ENCODE results near the gene DGLUCY.

DNA sequence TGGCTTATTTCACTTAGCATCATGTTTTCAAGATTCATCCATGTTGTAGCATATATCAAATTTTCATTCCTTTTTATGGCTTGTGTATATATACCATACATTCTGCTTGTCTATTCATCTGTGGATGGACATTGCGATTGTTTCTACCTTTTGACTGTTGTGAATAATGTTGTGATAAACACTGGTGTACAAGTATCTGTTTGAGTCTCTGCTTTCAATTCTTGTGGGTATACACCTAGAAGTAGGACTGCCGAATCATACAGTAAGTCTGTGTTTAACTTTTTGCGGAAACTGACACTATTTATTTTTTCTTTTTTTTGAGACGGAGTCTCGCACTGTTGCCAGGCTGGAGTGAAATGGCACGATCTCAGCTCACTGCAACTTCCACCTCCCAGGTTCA lies 33.8 kb upstream of the DGLUCY start:
- TF ChIP-seq, protein P1, sequence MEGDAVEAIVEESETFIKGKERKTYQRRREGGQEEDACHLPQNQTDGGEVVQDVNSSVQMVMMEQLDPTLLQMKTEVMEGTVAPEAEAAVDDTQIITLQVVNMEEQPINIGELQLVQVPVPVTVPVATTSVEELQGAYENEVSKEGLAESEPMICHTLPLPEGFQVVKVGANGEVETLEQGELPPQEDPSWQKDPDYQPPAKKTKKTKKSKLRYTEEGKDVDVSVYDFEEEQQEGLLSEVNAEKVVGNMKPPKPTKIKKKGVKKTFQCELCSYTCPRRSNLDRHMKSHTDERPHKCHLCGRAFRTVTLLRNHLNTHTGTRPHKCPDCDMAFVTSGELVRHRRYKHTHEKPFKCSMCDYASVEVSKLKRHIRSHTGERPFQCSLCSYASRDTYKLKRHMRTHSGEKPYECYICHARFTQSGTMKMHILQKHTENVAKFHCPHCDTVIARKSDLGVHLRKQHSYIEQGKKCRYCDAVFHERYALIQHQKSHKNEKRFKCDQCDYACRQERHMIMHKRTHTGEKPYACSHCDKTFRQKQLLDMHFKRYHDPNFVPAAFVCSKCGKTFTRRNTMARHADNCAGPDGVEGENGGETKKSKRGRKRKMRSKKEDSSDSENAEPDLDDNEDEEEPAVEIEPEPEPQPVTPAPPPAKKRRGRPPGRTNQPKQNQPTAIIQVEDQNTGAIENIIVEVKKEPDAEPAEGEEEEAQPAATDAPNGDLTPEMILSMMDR (IDR thresholded peaks at IDR 0.05) = no peak
- no peak for TF ChIP-seq EP300 (IDR thresholded peaks at IDR 0.05)

Measured in ovary (tissue), 3 donors.